ENCODE measurements around the gene ATP9A.

- TF ChIP-seq CTCF (IDR thresholded peaks at IDR 0.05) = no peak
- no peak for TF ChIP-seq POLR2AphosphoS5 (IDR thresholded peaks at IDR 0.05; ENCODE audit: insufficient read depth in 1 of 2, low read depth in 1 of 2)
Observed at GRCh38 chr20:51575486-51575885, 192.7 kb downstream of the ATP9A start.
